PFSK-1 (cell line): ENCODE results near the gene PLOD2.

ENCODE experiments used
- FOXP2 ChIP-seq: optimal IDR thresholded peaks from 2 replicates; pipeline ENCODE3; 2011; ENCODE audit warnings: borderline replicate concordance, control low read depth, inconsistent platforms; ENCODE audit not compliant: insufficient read depth; ENCODE audit errors: extremely low read length, extremely low read depth
- POLR2AphosphoS5 ChIP-seq: IDR thresholded peaks from 2 replicates; pipeline ENCODE4 v1.6.1; 2012; ENCODE audit warnings: low read depth, mild to moderate bottlenecking, control low read depth, low read length, moderate library complexity
- TAF1 ChIP-seq: IDR thresholded peaks from 2 replicates; pipeline ENCODE4 v1.6.1; 2012; ENCODE audit warnings: low read length, control low read depth, borderline replicate concordance; ENCODE audit not compliant: insufficient read depth

DNA sequence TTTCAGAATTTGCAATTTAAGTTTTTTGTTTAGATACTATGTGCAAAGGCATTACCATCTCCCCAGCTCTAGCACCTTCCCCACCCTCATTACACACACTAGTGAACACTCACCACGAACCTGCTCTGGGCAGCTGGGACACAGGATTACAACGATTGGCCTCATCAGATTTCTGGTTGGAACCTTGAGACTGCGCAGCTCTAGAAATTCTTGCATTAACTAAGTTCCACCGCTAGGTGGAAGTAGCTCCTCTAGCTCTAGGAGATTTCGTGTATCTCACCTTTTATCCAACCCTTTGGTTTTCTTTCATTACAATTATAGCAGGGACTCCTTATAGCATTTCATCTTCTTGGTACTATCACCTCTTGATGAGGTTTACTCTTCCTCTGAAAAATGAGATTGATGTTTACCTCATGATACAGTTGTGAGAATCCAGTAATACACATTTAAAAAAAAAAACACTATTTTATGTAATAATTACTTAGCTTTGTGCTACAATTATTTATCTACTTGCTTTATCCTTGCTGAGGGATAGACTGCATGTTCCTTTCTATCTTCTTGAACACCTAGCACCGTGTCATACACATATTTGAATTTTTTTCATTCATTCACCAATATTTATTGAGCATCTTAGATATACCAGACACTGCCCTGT, 28.7 kb upstream of the PLOD2 start:
- TF ChIP-seq TAF1 (no peak), FOXP2 (no peak), POLR2AphosphoS5 (no peak)
